Upper lobe of right lung (tissue), 1 donor: ENCODE results near the gene HLA-DMB. TPM values are rescaled to one million over a fixed set of nuclear protein-coding genes. Genes with fewer than 3 reads are reported as not detected.

ENCODE experiments used
- ATAC-seq: fragments of 200-7000 bp; cut with Tn5 transposase; one replicate; pipeline ENCODE4 v1.9.1; 2020; ENCODE audit warnings: mild to moderate bottlenecking, moderate library complexity
- DNase-seq: peaks from one replicate; pipeline ENCODE4 v3.0.0-alpha.2; 2020
- H3K27ac ChIP-seq: fragments of 200-600 bp; one replicate; pipeline ENCODE4 v1.8.0; 2022
- H3K27me3 ChIP-seq: fragments of 200-600 bp; one replicate; pipeline ENCODE4 v1.8.0; 2022; ENCODE audit warnings: mild to moderate bottlenecking
- H3K36me3 ChIP-seq: fragments of 200-600 bp; one replicate; pipeline ENCODE4 v1.8.0; 2022
- H3K4me1 ChIP-seq: fragments of 200-600 bp; one replicate; pipeline ENCODE4 v1.8.0; 2022
- H3K4me3 ChIP-seq: fragments of 200-600 bp; one replicate; pipeline ENCODE4 v1.8.0; 2022; ENCODE audit warnings: mild to moderate bottlenecking
- H3K9me3 ChIP-seq: fragments of 200-600 bp; one replicate; pipeline ENCODE4 v1.8.0; 2022
- CTCF ChIP-seq: fragments of 200-600 bp; IDR thresholded peaks from one replicate; pipeline ENCODE4 v1.8.0; 2022; ENCODE audit warnings: antibody characterized with exemption
- intact Hi-C: fragments of 100-400 bp; cut with DNase I; formaldehyde crosslinking; loops from one replicate; pipeline ENCODE4 v1.11.0; 2022
- total RNA-seq: library from RNA; stranded (reverse); fragmentation: NEBNext Ultra II Directional; extraction: Animal tissue kit (Norgen Biotek cat#: 25700); gene quantifications from one replicate; pipeline ENCODE4 v1.2.1, GENCODE V29; 2021
- donor health status: DM: no; HTN: yes; CAD: no; lungs with severe emphysema.

HLA-DMB gene
- total RNA-seq, 1 donor from 2014 or later: 140 TPM

GRCh38 chr6:32969685-32970412, 29.0 kb upstream of the HLA-DMB start:
- ATAC-seq: peak; percentile 4
- H3K36me3 ChIP-seq: peaks cover 22% of the 10 kb centered on the region
- intact Hi-C loops: no loop called here
- peak; percentile 29 for TF ChIP-seq CTCF
- H3K27me3 ChIP-seq: no peaks in the 10 kb centered on the region
- peak overlapping the region; percentile 99 for H3K27ac ChIP-seq
- H3K4me1 ChIP-seq: peaks cover 22% of the 10 kb centered on the region
- DNase-seq: peak; percentile 85
- no peaks in the 10 kb centered on the region for H3K9me3 ChIP-seq
- peak overlapping the region; percentile 74 for H3K4me3 ChIP-seq

DNA sequence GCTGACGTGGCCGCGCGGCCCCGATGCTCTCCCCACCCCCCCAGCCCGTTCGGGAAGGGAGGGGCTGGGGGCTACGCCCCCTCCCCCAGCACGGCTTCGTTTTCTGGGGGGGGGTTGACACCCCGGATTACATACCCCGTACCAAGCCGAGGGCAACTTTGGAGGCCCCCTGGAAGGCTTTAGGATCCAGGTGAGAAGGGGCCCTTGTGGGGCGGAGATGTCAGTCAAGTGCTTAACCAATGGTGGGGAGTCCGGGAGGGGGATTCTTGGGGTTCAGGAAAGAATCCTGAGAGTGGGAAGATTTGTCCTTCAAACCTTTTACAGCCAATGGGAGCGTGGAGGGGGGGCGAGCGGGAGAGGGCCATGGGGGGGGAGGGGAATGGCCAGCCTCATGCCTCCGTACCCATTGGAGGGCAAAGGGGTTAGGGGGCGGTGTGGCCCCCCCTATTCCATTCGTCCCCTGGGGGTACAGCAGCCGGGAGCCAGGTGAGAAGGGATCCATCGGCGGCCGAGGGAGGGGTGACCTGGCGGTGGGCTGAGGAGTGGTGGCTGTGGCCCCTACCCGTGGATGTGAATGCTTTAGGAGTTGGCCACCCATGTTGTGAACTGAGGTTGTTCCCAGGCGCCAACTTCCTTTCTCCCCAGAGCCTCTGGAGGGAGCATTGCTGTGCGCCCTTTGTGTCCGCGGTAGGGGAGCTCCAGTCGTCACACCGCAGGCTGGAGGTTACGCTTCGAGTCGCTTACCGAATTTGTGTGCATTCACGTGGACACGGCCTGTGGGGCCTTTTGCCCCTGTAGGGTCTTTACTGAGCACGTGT, 28.2 kb upstream of the HLA-DMB start:
- DNase-seq: peak; percentile 89
- no peaks in the 10 kb centered on the region for H3K9me3 ChIP-seq
- H3K27ac ChIP-seq: peak overlapping the region; percentile 99
- H3K4me3 ChIP-seq: peak overlapping the region; percentile 74
- peaks cover 14% of the 10 kb centered on the region for H3K36me3 ChIP-seq
- TF ChIP-seq CTCF: peak; percentile 9
- no peaks in the 10 kb centered on the region for H3K27me3 ChIP-seq
- peaks cover 17% of the 10 kb centered on the region for H3K4me1 ChIP-seq
- intact Hi-C loops: no loop called here
- peak; percentile 49 for ATAC-seq

- Histone ChIP-seq H3K27me3 (no peaks in the 10 kb centered on the region), H3K9me3 (no peaks in the 10 kb centered on the region), H3K4me3 (peak within 1 kb of the TSS; percentile 74), H3K27ac (peak within 1 kb of the TSS; percentile 99), H3K36me3 (peaks cover 12% of the 10 kb centered on the region), H3K4me1 (peaks cover 17% of the 10 kb centered on the region)
- intact Hi-C loops: no loop called here
- DNase-seq (peak; percentile 98), ATAC-seq (peak; percentile 76)
- no peak for TF ChIP-seq CTCF
These were observed 27.5 kb upstream of the HLA-DMB start, which contains the start of gene BRD2 for GRCh38 chr6:32968093-32968866. BRD2 (plus strand) TSS chr6:32968594; CDS start chr6:32972899, 4,305 bp downstream.

DNA sequence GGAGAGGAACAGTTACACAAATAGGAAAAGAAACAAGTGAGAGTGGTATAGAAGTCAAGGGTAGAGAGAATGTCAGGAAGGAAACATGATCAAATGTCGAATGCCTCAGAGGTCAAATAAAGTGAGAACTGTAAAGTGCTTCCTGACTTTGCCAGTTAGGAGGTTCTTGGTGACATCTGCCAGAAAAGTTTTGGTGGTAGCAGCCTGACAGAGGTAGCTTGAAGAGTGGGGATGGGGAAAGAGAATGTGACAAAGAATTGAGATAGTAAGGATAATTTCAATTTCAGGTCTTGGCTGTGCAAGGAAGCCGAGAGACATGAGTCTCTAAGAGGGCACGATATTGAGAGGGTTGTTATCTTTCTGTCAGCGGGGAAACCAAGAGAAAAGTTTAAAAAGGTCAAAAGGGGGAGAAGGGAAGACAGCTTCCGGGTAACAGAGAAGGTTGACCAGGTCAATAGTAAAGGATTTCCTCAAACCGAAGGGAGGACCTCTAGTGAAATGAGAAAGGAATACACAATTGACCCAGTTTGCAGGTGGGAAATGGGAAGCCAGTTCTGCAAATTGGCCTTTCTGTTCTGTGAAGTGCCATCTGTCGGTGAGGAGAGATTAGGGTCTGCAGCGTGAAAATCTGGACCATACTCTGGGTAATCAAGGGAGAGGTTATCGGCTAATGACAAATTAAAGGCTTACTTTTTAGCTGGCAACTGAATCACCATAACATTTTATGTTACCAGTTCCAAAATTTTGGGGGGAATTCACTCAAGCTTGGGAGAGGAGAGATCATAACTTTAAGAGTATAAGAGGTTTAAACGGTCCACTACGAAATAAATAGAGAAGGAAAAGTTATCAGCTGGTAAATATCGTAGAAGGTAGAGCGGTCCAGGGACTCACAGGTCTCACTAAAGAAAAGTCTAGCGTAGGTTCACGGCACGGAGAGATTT, 26.6 kb upstream of the HLA-DMB start:
- Histone ChIP-seq H3K9me3 (no peaks in the 10 kb centered on the region), H3K4me1 (peaks cover 17% of the 10 kb centered on the region), H3K27ac (peak overlapping the region; percentile 99), H3K36me3 (peaks cover 4% of the 10 kb centered on the region), H3K4me3 (peak overlapping the region; percentile 74), H3K27me3 (no peaks in the 10 kb centered on the region)
- TF ChIP-seq CTCF: peak; percentile 54
- intact Hi-C loops: no loop called here
- ATAC-seq (no peak), DNase-seq (no peak)

- H3K9me3 ChIP-seq: no peaks in the 10 kb centered on the region
- no peaks in the 10 kb centered on the region for H3K27me3 ChIP-seq
- H3K4me3 ChIP-seq: no peak overlapping the region
- ATAC-seq (no peak), DNase-seq (no peak)
- peaks cover 17% of the 10 kb centered on the region for H3K4me1 ChIP-seq
- TF ChIP-seq CTCF: no peak
- intact Hi-C loops: no loop called here
- no peaks in the 10 kb centered on the region for H3K36me3 ChIP-seq
- H3K27ac ChIP-seq: no peak overlapping the region
These were observed 23.9 kb upstream of the HLA-DMB start for GRCh38 chr6:32964776-32965175.
